GM19452 (cell line): ENCODE results near the gene GRWD1.

Experiments used
- ATAC-seq: cut with Tn5 transposase; IDR thresholded peaks from one replicate; pipeline ENCODE4 v1.9.1; 2021; ENCODE audit not compliant: unreplicated experiment

The GRWD1 gene

GRCh38 chr19:48493718-48494401, 48.1 kb downstream of the GRWD1 start:
- ATAC-seq, result no peak

- no peak for ATAC-seq
These were observed 49.6 kb downstream of the GRWD1 start for GRCh38 chr19:48495396-48495795.

GRCh38 chr19:48496959-48497727, 51.4 kb downstream of the GRWD1 start:
- ATAC-seq, result no peak

- no peak for ATAC-seq
These were observed 52.2 kb downstream of the GRWD1 start for GRCh38 chr19:48497728-48498594.

GRCh38 chr19:48498595-48499311, 53.0 kb downstream of the GRWD1 start:
- no peak for ATAC-seq

GRCh38 chr19:48499316-48500090, 53.7 kb downstream of the GRWD1 start:
- ATAC-seq, result no peak

GRCh38 chr19:48500830-48501493, 55.2 kb downstream of the GRWD1 start:
- no peak for ATAC-seq

- no peak for ATAC-seq
These were observed 55.9 kb downstream of the GRWD1 start for GRCh38 chr19:48501494-48502349.

- ATAC-seq, result no peak
These were observed 56.7 kb downstream of the GRWD1 start for GRCh38 chr19:48502350-48503018.

GRCh38 chr19:48506138-48506733, 60.5 kb downstream of the GRWD1 start:
- ATAC-seq, result no peak
